ENCODE results near the gene SAMD1. TPM values are rescaled to one million over a fixed set of nuclear protein-coding genes. Genes with fewer than 3 reads are reported as not detected.

SAMD1 gene
- total and polyA plus RNA-seq, 9 of the 15 experiments (the other 6 are each of a cell fraction or from before 2014, with no cell fraction given) = 2.9 to 96.0 (median 43.5) TPM

DNA sequence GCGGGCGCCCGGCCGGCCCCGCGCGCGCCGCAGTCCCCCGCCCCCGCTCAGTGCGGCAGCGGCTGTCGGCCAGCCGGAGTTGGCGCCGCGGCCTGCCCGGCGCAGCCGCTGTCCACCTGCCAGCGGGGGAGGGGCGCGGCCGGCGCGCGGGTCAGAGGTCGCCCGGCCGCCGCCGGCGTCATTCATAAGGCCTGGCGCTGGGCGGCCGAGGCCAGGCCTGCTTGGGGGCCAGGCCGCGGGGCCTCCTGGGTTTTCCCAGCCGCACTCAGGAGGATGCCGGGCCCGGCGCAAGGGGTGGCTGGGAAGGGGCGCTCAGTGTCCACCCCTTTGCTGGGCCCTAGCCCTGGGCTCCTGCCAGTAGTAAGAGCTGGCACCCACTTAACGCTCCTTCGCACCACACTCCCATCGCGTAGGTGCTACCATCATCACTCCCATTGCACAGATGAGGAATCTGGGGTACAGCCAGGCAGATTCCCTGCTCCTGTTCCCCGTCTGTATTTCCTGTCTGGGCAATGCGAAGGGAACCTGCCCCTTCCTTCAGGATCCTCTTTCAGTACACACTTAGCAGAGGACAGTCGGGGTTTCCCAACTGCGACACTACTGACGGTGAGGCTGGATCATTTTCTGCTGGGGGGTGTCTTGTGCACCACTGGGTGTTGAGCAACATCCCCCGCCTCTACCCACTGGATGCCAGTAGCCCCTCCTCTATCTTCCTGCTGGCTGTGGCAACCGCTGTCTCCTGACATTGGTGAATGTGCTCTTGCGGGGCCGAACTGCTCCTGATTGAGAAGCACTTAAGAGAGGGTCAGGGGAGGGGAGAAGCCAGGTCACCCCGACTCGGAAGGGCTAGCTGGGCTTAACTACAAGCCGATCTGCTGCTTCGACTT is 27.9 kb upstream of the SAMD1 start (continued):
- TF ChIP-seq SNRNP70 (optimal IDR thresholded peaks at IDR 0.05; ENCODE audit: low read depth, low read length) (no peak), NR2C2 (CRISPR knock-in tag; IDR thresholded peaks at IDR 0.05) (peak; percentile 93), NR2C2 (tag; IDR thresholded peaks at IDR 0.05) (peak; percentile 99), FOXM1 (IDR thresholded peaks at IDR 0.05; ENCODE audit: low read depth) (no peak), FOXM1 (CRISPR knock-in tag; IDR thresholded peaks at IDR 0.05; ENCODE audit: low read depth) (no peak), ZBTB1 (CRISPR knock-in tag; IDR thresholded peaks at IDR 0.05; ENCODE audit: borderline replicate concordance, low read depth) (no peak), KLF13 (tag; IDR thresholded peaks at IDR 0.05; ENCODE audit: borderline replicate concordance, low read depth) (no peak), ATF4 (CRISPR knock-in tag; IDR thresholded peaks at IDR 0.05) (no peak), ZNF77 (CRISPR knock-in tag; IDR thresholded peaks at IDR 0.05) (no peak), RBFOX2 (IDR thresholded peaks at IDR 0.05; ENCODE audit: low read depth, low read length) (peak; percentile 70), SMAD4 (CRISPR knock-in tag; conservative IDR thresholded peaks at IDR 0.05) (peak; percentile 91), FOSL1 (tag; conservative IDR thresholded peaks at IDR 0.05) (no peak), ATF7 (IDR thresholded peaks at IDR 0.05) (0 out of 2 replicates have a peak, but pooled peaks have one; percentile 9), HMGN3 (IDR thresholded peaks at IDR 0.05; ENCODE audit: borderline replicate concordance, extremely low read depth, insufficient read length, low read depth, low read length) (peak; percentile 47), ZNF436 (CRISPR knock-in tag; IDR thresholded peaks at IDR 0.05) (no peak), HIVEP1 (CRISPR knock-in tag; IDR thresholded peaks at IDR 0.05) (0 out of 2 replicates have a peak, but pooled peaks have one; percentile 9), ZNF445 (CRISPR knock-in tag; IDR thresholded peaks at IDR 0.05; ENCODE audit: low read depth) (no peak), CCAR2 (IDR thresholded peaks at IDR 0.05; ENCODE audit: low read depth, low read length) (no peak), BMI1 (IDR thresholded peaks at IDR 0.05; ENCODE audit: low read length) (no peak), EGR1 (conservative IDR thresholded peaks at IDR 0.05) (no peak), KAT8 (IDR thresholded peaks at IDR 0.05; ENCODE audit: low read depth) (no peak), GABPA (tag; conservative IDR thresholded peaks at IDR 0.05; ENCODE audit: low read depth) (0 out of 2 replicates have a peak, but pooled peaks have one; percentile 20), ZBTB26 (CRISPR knock-in tag; IDR thresholded peaks at IDR 0.05) (no peak), EP400 (IDR thresholded peaks at IDR 0.05) (no peak)
- TF ChIP-seq, protein P1, sequence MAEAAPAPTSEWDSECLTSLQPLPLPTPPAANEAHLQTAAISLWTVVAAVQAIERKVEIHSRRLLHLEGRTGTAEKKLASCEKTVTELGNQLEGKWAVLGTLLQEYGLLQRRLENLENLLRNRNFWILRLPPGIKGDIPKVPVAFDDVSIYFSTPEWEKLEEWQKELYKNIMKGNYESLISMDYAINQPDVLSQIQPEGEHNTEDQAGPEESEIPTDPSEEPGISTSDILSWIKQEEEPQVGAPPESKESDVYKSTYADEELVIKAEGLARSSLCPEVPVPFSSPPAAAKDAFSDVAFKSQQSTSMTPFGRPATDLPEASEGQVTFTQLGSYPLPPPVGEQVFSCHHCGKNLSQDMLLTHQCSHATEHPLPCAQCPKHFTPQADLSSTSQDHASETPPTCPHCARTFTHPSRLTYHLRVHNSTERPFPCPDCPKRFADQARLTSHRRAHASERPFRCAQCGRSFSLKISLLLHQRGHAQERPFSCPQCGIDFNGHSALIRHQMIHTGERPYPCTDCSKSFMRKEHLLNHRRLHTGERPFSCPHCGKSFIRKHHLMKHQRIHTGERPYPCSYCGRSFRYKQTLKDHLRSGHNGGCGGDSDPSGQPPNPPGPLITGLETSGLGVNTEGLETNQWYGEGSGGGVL (CRISPR knock-in tag; IDR thresholded peaks at IDR 0.05) = no peak
